ENCODE results near the gene TMEM107.
"Not testable (repeated sequence)": the region's sequence is repeated elsewhere in the genome, so short reads cannot be mapped to it uniquely, and the experiment has no call there.

TMEM107 gene
- total RNA-seq = 3.0 to 144 (median 21.2) reads per million in 3 experiments

DNA sequence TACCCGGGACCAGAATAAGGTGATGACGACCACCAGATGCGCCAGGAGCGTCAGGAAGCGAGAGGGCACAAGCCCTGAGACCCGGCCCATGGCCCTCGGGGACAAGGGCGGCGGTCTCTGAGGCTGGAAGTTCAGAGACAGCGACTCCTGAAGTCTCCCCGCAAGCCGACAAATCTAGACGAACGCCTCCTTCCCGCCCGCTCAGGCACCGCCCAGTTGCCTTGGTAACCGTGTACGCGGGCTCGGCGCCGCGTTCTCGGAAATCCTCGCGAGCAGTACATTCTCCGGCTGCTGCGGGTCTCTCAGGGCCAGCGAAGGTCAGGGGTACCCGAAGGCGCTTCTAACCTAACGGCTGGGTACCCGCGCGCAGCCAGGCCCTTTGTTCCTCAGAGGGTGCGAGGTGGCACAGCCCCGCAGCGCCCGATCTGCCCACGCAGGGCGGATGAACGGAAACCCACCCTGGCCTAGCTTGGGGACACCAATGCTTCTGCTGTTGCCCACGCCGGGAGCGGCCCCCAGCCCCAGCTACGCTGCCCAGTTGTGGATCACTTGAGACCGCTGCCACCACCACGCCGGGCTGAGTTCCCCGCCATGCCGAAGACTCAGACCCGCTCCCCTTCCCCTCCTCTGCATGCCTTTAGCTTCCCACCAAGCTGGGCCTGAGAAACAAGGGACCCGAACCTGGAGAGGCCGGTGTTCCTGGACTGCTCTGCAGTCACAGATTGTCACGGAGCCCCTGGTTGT is at the start of gene TMEM107:
TSS of gene TMEM107 (minus strand) at position 184 of the 744 bp plus-strand sequence. CDS start at position 90, 94 bp downstream.
- DNase-seq = peak; percentile 86

DNA sequence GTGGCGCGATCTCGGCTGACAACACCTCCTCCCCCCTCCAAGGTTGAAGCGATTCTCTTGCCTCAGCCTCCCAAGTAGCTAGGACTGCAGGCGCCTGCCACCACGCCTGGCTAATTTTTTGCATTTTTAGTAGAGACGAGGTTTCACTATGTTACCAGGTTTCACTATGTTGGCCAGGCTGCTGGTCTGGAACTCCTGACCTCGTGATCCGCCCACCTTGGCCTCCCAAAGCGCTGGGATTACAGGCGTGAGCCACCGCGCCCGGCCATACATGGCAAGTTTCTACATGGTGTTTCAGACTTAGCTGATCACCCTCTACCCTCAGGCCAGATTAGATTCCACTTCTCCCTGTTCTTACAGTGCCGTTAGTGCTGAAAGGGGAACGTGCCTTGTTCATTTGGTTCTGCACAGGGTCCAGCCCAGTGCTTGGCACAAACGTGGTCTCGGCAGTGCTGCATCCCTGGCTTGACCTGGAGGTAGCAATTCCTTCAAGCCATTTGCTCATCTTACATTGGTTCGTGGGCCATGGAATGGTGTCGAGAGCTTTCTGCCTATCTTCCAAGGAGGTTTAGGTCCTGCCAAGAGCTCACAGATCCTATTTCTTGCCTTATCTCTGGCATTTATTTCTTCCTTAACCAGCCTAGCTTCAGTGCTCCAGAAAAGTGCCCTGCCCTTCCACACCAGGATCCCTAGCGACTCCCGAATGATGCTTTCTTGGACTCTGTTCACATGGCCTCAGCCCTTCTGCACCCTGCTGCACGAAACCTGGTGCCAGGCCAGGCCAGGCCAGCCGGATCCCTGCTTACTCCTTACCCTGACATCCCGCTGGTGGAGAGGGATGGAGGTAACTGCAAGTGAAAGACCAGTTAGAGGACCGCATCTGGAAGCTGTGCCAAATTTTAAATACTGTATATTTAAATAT is 49.0 kb upstream of the TMEM107 start:
- DNase-seq = no peak

DNA sequence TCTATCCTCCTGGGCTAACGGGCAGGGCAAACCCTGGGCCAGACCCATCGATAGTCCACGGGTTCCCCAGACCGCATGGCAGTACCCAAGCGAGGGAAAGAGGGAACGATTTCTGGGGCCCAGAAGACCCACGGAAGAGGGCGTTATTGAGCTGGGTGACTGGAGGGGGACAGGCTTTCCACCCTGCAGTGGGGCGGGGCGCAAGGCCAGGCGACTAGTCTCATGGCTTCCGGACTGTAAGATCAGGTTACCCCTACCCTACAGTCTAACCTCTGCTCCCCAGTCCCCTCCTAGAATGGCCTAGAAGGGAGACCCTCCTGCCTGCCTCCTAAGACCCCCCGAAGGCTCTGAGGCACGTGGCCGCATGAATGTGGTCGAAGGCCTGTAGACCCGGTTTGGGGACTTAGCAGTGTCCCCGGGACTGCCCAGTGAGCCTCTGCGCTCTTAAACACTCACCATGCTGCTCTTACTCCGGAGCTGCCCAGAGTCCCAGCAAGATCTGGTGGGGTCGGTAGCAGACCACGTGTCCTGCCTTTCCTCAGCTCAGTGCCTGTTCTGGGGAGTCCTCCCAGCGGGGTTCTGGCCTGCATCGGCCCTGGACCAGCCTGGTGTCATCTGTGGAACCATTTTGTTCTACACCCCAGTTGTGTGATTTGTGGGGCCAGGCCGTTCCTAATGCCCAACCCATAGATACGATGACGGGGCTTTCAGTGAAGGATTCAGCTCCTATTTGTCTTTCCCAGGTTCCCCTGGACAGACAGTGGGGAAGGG is 47.4 kb upstream of the TMEM107 start:
- no peak for DNase-seq

DNA sequence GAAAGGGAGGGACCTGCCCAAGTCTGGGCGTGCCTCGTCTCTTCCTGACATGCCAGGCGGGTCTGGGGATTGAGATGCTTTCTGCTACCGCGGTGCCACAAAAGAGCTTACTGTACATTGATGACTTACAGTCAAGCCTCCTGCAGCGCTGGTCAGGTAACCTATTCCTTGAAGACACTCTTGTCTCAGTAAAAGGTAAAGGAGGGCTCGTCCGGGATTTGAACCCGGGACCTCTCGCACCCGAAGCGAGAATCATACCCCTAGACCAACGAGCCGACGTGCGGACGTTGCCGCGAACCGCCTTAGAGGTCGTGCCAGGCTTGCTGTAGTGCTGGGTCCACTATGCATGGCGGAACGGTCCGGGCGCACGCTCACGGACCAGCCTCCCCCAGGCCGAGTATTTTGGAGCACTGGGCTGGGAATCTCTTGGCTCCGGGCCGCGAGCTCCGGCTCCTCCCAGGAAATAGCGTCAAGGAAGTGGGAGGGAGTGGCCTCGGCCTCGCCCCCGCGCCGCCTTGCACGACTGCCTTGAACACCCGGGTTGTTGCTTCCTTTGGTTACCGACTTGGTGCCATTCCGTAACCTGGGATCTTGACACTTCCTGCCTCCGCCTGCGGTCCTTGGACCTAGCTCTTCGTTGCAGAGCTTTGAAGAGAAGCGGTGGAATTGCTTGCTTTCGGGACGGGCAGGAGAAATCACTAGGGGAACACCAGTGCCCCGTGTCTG is 46.6 kb upstream of the TMEM107 start:
- DNase-seq = peak; percentile 89

DNA sequence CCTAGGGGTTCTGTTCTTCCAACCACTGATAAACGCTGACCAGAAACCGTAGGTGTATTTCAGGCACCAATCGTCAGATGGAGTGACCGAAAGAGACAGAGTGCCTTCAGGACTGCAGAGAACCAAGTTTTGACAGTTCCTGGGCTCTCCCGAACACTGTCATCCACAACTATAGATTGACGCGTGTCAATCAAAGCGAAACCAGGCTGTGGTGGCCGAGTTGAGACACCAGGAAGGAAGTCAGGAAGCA is 46.1 kb upstream of the TMEM107 start:
- DNase-seq = no peak

DNA sequence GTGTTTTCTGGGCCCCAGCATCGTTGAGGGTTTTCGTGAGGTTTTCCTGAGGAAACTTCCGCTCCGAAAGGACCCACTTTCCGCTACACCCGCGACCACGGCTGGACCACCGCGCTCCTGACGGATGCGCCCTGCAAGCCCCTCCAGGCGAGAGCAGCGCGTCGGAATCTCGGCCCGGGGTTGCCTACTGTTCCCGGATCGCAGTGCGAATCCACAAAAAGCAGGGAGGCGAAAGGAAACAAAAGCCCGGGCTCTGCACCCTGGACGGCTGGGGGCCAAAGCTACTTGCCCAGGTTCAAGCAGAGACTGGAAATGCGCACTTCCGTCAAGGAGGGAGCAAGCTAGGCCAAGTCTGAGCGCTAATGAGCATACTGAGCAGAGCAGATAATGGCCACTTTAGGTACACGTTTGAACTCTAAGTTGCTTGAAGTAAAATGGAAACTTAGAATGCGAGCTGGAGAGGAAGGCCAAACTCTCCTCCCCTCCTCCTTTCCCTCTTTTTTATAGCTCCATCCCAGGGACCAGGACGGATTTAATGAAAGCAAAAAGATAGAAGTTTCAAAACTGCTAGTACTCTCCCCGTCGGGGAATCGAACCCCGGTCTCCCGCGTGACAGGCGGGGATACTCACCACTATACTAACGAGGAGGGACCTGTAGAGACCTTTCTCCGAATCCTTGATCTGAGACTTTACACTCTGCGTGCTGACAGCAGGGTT is 45.6 kb upstream of the TMEM107 start:
- DNase-seq = peak; percentile 92

DNA sequence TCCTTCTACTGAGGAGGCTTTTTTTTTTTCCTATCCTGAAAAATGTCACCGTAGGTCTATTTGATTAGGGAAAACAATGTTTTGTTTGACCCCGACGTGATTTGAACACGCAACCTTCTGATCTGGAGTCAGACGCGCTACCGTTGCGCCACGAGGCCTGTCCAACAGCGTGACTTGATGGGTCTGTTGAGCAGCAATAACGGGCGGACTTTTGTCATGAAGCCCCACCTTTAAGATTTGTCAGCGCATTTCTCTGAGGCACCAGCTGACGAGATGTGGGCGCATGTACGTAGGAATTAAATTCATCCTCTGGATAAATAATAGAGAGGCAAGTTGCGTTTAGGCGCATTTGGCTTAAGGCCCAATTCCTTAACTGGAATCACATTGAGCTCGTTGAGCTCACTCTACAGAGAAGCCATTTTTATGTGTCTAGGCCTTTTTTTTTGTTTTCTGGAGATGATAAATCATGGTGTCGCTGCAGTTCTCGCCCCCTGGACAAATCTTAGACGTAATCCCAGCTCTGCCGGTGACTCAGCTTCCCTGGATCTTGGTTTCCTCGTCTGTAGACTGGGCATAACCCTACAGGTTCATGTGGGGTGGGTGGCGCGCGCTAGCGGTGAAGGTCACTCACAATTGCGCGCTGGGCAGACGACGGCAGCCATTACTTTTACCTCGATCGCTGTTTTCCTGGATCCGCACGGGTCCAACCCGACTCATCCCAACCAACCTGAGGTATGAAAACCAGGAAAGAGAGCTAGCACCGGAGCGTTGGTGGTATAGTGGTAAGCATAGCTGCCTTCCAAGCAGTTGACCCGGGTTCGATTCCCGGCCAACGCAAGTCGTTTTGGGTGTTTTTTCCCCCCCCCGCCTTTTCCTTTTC is 44.8 kb upstream of the TMEM107 start:
- peak; percentile 79 for DNase-seq

DNA sequence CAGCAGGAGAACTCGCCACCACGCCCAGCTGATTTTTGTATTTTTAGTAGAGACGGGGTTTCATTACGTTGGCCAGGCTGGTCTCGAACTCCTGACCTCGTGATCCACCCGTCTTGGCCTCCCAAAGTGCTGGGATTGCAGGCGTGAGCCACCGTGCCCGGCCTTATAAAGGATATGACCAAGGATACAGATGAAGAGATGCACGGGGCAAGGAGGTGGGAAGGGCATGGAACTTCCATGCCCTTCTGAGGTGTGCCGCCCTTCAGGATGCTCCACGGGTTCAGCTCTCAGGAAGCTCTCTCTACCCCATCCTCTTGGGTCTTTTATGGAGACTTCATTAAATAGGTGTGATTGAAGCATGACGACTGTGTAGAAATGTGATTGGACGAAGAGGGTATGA is 37.8 kb upstream of the TMEM107 start:
- DNase-seq = not testable (repeated sequence)

DNA sequence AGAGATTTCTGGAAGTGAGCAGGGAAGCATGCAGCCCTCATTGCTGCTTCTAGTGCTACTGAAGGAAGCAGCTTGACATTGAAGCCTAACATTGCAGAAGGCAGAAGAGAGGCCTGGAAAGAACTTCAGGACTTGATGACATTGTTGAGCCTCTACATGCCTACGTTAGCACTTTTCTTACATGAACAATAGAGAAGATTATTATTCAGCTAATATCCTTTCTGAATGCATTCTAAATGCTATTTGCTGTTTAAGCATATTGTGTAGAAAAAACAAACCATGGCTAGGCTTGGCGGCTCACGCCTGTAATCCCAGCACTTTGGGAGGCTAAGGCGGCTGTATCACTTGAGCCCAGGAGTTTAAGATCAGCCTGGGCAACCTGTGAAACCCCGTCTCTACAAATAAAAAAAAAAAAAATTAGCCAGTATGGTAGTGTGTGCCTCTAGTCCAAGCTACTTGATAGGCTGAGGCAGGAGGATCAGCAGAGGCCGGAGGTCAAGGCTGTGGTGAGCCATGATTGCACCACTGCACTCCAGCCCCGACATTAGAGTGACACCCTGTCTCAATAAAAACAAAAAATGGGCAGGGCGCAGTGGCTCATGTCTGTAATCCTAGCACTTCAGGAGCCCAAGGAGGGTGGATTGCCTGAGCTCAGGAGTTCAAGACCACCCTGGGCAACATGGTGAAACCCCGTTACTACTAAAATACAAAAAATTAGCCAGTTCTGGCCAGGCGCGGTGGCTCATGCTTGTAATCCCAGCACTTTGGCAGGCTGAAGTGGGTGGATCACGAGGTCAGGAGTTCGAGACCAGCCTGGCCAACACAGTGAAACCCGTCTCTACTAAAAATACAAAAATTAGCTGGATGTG is 36.4 kb upstream of the TMEM107 start:
- DNase-seq = no peak

DNA sequence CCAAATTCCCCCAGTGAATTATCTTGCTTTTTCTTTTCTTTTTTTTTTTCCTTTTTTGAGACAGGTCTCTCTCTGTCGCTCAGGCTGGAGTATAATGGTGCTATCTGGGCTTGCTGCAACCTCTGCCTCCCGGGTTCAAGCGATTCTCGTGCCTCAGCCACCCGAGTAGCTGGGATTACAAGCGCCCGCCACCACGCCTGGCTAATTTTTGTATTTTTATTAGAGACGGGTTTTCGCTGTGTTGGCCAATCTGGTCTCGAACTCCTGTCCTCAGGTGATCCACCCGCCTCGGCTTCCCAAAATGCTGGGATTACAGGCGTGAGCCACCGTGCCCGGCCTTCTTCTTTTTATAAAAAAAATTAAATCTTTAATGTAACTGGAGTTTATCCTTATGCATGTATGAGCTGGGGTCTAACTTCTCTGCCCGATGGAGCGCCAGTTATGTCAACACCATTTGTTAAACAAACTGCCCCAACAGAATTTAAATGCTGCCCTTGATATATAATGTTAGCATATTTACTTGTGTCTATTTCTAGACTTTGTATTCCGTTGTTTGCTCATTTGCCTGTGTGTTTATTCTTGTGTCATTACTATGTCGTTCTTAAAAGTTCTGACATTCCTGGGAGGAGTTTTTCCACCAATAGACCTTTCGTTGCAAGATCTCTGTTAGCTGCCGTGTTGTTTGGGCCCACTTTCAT is 34.7 kb upstream of the TMEM107 start:
- no peak for DNase-seq

DNA sequence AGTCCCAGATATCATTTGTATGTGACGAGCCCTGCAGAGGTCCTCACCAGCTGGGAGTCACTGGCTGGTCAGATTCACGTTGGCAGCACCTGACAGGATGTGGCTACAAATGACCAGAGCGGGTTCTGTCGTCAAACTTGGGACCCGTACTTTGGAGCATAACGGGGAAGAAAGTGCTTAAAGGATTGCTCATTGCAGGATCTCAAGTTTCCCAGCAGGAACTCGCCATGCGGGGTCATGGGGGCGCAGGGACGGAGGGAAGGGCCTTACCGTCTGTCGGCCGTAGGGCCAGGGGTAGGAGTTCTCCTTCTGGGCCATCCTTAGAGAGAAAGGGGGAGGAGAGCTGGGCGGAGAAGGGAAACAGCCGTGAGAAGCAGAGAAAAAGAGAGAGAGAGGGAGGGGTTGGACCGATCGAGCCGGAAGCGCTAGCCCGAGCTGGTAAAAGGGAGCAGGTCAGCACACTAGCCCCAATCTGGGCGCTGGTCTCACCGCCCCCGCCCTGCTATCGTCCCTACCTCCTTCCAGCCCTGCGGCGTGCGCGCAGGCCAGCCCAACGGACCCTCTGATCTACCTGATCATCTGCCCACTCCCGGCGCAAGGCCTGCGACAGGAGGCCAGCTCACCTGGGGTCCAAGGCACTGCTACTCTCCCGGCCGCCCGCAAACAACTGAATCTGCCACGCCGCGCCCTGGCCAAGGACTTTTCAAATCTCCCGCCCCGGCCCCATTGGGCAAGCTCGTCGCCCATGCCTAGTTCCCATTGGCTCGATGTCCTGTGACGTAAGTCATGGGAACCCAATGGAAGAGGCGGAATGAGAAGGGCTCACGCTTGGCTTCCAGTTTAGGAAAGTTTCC is 34.0 kb upstream of the TMEM107 start, which contains the start of gene AURKB:
TSS of gene AURKB (minus strand) at position 669 of the 854 bp plus-strand sequence. CDS start at position 318, 351 bp downstream.
- DNase-seq = peak; percentile 90

DNA sequence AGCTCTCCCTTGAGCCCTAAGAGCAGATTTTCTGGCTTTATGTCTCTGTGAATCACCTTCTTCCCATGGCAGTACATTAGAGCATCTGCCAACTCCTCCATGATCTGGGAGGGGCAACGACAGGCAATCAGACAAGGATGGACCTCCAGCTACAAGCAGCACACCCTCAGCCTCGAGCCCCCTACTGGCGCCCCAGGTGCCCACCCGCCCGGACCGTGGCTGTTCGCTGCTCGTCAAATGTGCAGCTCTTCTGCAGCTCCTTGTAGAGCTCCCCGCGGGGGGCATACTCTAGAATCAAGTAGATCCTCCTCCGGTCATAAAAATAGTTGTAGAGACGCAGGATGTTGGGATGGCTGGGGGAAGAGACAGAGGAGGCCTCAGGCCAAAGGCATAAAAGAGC is 30.4 kb upstream of the TMEM107 start:
- no peak for DNase-seq

DNA sequence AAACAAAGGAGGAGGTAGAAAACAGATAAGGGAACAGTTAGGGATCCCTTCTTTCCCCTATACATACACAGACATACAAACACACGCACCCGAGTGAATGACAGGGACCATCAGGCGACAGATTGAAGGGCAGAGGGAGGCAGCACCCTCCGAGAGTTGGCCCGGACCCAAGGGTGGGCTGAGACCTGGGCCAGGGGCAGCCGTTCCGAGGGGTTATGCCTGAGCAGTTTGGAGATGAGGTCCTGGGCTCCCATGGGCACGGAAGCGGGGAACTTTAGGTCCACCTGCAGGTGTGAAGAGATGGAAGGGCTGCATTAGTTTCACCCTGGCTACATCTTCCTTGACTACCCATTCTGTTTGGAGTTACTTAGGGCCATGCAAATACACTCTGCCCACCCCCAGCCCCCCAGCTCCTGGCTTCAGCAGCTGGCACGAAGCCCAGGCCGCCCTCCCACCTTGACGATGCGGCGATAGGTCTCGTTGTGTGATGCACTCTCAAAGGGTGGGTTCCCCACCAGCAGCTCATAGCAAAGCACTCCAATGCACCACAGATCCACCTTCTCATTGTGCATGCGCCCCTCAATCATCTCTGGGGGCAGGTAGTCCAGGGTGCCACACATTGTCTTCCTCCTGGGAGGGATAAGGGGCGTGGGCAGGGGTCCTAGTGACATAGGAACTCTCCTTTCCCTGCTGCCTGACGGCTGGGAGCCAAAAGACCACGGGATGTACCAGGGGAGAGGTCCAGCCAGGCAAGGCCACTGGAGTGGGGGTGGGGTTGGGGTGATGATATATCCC is 28.8 kb upstream of the TMEM107 start:
- DNase-seq = no peak

DNA sequence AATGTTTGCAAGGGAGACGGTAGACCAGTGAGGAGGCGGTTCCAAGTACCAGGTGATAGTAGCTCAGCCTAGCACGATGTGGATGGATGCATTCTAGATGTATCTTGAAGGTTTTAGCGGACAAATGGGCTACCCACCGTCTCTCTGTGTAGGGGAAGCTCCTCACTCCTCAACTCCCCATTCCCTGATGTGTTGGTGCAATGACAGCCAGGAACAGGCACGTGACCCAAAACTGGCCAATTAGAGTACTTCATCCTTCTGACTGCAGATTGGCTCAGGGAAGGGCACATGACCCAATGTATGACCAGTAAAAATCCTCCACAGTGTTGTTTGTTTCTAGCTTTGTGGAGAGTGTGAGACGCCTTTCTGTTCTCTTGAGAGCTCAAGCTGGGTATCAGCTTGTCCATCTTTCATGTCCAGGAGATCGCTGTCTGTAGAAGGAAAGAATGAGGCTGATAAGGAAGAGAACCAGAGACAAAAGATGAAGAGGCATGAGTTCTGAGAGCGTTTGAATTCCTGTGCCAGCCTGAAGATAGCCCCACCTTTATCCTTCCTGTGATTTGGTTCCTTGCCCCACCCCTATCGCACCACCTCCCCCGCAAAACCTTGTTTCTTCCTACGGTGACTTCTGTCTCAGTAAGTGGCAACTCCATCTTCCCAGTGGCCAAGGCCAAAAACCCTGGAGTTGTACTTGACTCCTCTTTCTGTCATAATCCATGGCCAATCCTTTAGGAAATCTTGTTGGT is 16.1 kb upstream of the TMEM107 start:
- DNase-seq = peak; percentile 73

DNA sequence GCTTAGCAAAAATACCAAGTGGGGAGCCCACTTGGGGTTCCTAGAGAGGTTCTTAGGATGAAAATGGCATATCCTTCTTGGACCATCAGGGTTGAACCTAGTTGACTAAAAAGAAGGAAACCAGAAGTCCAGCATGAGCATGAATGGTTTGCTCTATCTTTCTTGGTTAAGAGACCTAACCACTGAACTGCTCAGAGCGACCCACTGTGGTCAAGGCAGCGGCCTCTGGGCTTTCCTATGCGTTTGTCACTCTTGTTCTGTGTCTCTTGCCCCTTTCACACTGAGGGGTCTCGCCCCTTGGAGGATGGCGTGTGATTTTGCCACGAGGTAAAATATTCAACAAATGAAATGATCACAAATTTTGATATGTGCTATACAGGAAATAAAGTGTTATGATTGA is 14.3 kb upstream of the TMEM107 start:
- DNase-seq = no peak

DNA sequence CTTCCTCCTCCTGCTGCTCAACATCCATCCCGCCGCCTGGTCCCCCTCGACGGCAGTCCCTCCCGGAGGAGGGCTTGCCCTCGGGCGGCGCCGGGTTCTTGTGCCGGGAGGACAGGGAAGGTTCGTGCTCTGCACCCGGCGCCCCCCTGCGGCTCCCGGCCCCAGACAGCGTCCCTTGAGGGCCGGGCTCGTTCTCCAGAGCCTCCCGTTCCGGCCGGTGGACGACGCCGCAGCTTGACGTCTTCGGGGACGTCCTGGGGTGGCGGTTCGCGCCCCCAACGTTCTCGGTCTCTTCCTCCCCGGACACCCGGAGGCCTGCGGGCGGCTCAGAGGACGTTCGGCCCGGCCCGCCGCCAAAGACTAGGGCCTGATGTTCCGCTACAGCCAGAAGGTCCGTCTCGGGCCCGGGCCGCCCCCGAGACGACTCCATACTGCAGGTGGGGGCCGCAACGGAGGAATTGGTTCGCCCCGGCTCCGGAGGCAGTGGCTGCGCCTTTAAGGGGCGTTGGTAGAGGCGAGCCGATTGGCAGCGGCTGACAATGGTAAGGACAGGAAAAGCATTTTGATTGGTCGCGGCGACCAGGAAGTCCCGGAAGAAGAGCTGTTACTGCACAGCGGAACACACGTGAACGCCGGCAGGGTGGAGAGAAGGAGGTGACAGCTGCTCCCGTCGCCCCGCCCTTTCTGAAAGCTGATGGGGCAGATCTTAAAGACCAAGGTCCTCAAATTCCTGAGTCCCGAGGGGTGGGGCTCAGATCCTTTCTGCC is 13.7 kb upstream of the TMEM107 start, which contains the start of gene BORCS6:
TSS of gene BORCS6 (minus strand) at position 470 of the 767 bp plus-strand sequence. CDS start at position 430, 40 bp downstream.
- DNase-seq = peak; percentile 96

Data from central memory CD4-positive, alpha-beta T cell (primary cell).